Fibroblast of lung (primary cell): Measurements from ENCODE around the gene PAPLN.

ENCODE experiments used
- CTCF ChIP-seq, 2 donors: IDR thresholded peaks in 1 of 2; conservative IDR thresholded peaks in 1 of 2; 1 replicate in 1 of 2; 2 replicates in 1 of 2; pipeline ENCODE4 v1.5.1; 2011 to 2012; ENCODE audit warnings: low read length in 2 of 2, control low read depth in 1 of 2, inconsistent platforms in 1 of 2, low read depth in 1 of 2, mild to moderate bottlenecking in 1 of 2
- EZH2 ChIP-seq: IDR thresholded peaks from 2 replicates; pipeline ENCODE4 v1.5.1; 2012; ENCODE audit warnings: low read length, control low read depth, mild to moderate bottlenecking; ENCODE audit errors: missing control alignments

- no peak for TF ChIP-seq CTCF (conservative IDR thresholded peaks at IDR 0.05 in 1 of 2, IDR thresholded peaks at IDR 0.05 in 1 of 2; ENCODE audit: low read depth in 1 of 2, low read length in 2 of 2)
- TF ChIP-seq EZH2: no peak
Measured at GRCh38 chr14:73191441-73191840, 45.9 kb upstream of the PAPLN start.
